ENCODE results near the gene CCSER1.

Gene CCSER1

GRCh38 chr4:90570615-90571014 lies 443.4 kb downstream of the CCSER1 start:
- no peak for DNase-seq (ENCODE audit: low read depth)

GRCh38 chr4:90572996-90573395 lies 445.8 kb downstream of the CCSER1 start:
- DNase-seq (ENCODE audit: low read depth) = no peak

GRCh38 chr4:90575371-90575770 lies 448.2 kb downstream of the CCSER1 start:
- no peak for DNase-seq (ENCODE audit: low read depth)

- no peak for DNase-seq (ENCODE audit: low read depth)
Observed at GRCh38 chr4:90580326-90580725, 453.1 kb downstream of the CCSER1 start.

- no peak for DNase-seq (ENCODE audit: low read depth)
Observed at GRCh38 chr4:90582087-90582486, 454.9 kb downstream of the CCSER1 start.

GRCh38 chr4:90584051-90584450 lies 456.9 kb downstream of the CCSER1 start:
- no peak for DNase-seq (ENCODE audit: low read depth)

- no peak for DNase-seq (ENCODE audit: low read depth)
Observed at GRCh38 chr4:90585961-90586360, 458.8 kb downstream of the CCSER1 start.

GRCh38 chr4:90586799-90587198 lies 459.6 kb downstream of the CCSER1 start:
- DNase-seq (ENCODE audit: low read depth) = no peak

- no peak for DNase-seq (ENCODE audit: low read depth)
Observed at GRCh38 chr4:90597927-90598326, 470.7 kb downstream of the CCSER1 start.

GRCh38 chr4:90598741-90599140 lies 471.5 kb downstream of the CCSER1 start:
- no peak for DNase-seq (ENCODE audit: low read depth)

- no peak for DNase-seq (ENCODE audit: low read depth)
Observed at GRCh38 chr4:90602726-90603125, 475.5 kb downstream of the CCSER1 start.

GRCh38 chr4:90603540-90603939 lies 476.3 kb downstream of the CCSER1 start:
- no peak for DNase-seq (ENCODE audit: low read depth)

GRCh38 chr4:90606781-90607180 lies 479.6 kb downstream of the CCSER1 start:
- DNase-seq (ENCODE audit: low read depth) = no peak

- DNase-seq (ENCODE audit: low read depth) = no peak
Observed at GRCh38 chr4:90614371-90614770, 487.2 kb downstream of the CCSER1 start.

GRCh38 chr4:90621080-90621479 lies 493.9 kb downstream of the CCSER1 start:
- no peak for DNase-seq (ENCODE audit: low read depth)

- no peak for DNase-seq (ENCODE audit: low read depth)
Observed at GRCh38 chr4:90624781-90625180, 497.6 kb downstream of the CCSER1 start.

- DNase-seq (ENCODE audit: low read depth) = no peak
Observed at GRCh38 chr4:90641861-90642599, 514.8 kb downstream of the CCSER1 start.

- no peak for DNase-seq (ENCODE audit: low read depth)
Observed at GRCh38 chr4:90643156-90643555, 516.0 kb downstream of the CCSER1 start.

- DNase-seq (ENCODE audit: low read depth) = no peak
Observed at GRCh38 chr4:90648311-90648710, 521.1 kb downstream of the CCSER1 start.

- no peak for DNase-seq (ENCODE audit: low read depth)
Observed at GRCh38 chr4:90648791-90649190, 521.6 kb downstream of the CCSER1 start.

- no peak for DNase-seq (ENCODE audit: low read depth)
Observed at GRCh38 chr4:90660672-90661071, 533.5 kb downstream of the CCSER1 start.

- no peak for DNase-seq (ENCODE audit: low read depth)
Observed at GRCh38 chr4:90670183-90670582, 543.0 kb downstream of the CCSER1 start.

- no peak for DNase-seq (ENCODE audit: low read depth)
Observed at GRCh38 chr4:90689739-90690138, 562.5 kb downstream of the CCSER1 start.

- no peak for DNase-seq (ENCODE audit: low read depth)
Observed at GRCh38 chr4:90695411-90695810, 568.2 kb downstream of the CCSER1 start.

Measured in T-helper 22 cell (primary cell).